WI38 (cell line): Measurements from ENCODE around the gene PYROXD2.

ENCODE experiments used
- H3K4me3 ChIP-seq: 2 replicates; pipeline ENCODE4 v1.5.1; 2011; ENCODE audit warnings: low read depth, mild to moderate bottlenecking, control low read depth, low read length
- TF ChIP-seq, protein P1 (sequence below): IDR thresholded peaks from 2 replicates; pipeline ENCODE4 v1.5.1; 2012; ENCODE audit warnings: low read depth, mild to moderate bottlenecking, control low read depth, low read length

PYROXD2 gene

DNA sequence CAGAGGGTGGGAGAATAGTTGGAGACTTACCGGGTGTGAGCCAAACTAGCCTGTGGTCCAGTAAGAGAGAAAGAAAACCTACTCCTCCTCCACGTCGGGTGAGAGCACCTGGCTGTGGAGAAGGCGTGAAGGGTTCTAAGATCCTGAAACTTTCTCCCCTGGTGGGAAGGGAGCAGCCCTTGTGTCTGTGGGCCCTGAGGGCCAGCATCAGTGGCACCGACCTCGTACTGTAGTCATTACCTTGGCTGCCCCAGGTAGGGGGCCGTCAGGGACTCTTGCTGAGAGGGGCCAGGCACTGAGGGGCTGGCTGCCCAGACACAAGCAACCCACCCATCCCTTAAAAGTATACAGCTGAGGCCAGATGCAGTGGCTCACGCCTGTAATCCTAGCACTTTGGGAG is 77.5 kb downstream of the PYROXD2 start:
- TF ChIP-seq, protein P1, sequence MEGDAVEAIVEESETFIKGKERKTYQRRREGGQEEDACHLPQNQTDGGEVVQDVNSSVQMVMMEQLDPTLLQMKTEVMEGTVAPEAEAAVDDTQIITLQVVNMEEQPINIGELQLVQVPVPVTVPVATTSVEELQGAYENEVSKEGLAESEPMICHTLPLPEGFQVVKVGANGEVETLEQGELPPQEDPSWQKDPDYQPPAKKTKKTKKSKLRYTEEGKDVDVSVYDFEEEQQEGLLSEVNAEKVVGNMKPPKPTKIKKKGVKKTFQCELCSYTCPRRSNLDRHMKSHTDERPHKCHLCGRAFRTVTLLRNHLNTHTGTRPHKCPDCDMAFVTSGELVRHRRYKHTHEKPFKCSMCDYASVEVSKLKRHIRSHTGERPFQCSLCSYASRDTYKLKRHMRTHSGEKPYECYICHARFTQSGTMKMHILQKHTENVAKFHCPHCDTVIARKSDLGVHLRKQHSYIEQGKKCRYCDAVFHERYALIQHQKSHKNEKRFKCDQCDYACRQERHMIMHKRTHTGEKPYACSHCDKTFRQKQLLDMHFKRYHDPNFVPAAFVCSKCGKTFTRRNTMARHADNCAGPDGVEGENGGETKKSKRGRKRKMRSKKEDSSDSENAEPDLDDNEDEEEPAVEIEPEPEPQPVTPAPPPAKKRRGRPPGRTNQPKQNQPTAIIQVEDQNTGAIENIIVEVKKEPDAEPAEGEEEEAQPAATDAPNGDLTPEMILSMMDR = no peak
- no peak overlapping the region for H3K4me3 ChIP-seq
